ENCODE data around the gene KLHL3. TPM values are rescaled to one million over a fixed set of nuclear protein-coding genes. Genes with fewer than 3 reads are reported as not detected.

Gene KLHL3
- total RNA-seq, 2 experiments from 2014 or later, result 16.3 to 21.2 TPM

DNA sequence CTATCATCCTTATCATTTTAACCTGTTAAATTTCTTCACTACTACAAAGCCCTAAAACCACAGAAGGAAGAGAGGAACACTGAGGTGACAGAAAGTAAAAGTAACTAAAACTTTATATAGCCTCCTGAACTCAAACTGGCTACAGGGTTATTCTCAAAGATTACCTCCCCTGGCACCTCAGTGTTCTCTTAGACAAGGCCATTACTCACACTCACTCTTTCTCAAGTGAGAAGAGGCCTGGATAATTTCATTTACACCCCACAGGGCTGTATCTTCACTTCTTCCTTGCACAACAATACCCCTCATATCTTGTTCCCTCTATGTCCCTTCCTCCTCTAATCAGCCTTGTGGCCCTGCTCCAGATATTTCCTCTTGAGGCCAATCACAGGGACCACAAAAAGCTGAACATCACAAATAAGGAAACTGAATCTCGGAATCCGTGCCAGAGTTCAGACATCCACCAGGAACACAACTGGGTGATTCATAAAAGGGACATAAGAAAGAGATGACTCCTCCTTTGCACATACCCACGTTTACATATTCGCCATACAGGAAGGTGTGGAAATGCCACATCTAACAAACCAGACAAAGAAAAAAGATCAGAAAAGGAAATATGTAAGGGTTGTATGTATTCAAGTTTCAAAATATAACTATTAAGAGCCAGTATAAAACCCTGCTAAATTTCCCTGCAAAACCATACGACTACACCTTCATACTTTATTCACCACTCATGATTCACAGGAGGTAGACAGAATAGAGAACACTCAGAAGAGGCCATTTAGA is 1.7 kb upstream of the KLHL3 start:
- POLR2A ChIA-PET, result interaction anchor here (0.5 to 4.9 kb wide), 4 partner anchors 14 to 119 kb away, joined by 3 to 47 read pairs (median 12); partner anchors contain the start of gene HNRNPA0
- Mint-ChIP-seq H3K27me3 (no peaks in the 10 kb centered on the region), H3K4me1 (peaks cover 34% of the 10 kb centered on the region), H3K36me3 (peaks cover 10% of the 10 kb centered on the region), H3K9me3 (peaks cover 7% of the 10 kb centered on the region), H3K4me3 (no peak overlapping the region), H3K27ac (no peak overlapping the region)
- DNase-seq (peak; percentile 30), ATAC-seq (ENCODE audit: low read depth) (peak; percentile 37)

DNA sequence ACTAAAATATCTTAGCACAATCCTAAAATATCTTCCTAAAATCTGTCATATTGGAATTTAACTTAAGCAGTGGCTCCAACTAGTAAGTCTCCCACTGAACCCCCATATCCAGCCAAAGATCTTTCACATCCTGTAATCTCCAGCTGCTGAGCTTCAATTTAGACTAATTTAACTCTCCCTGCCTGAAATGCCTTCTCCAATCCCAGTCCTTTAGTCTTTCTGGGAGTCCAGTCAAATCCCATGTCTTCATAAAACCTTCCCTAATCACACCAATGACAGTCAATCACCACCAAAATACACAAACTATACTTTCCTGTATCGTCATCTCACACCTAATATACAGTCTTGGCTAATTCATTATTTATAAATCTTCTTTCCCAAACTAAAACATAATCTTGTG is 607 bp upstream of the KLHL3 start:
- no peak overlapping the region for H3K4me3 Mint-ChIP-seq
- DNase-seq, result no peak
- ATAC-seq (ENCODE audit: low read depth), result no peak
- H3K36me3 Mint-ChIP-seq, result peaks cover 12% of the 10 kb centered on the region
- POLR2A ChIA-PET, result interaction anchor here (0.7 to 4.9 kb wide), 6 partner anchors 15 to 617 kb away, joined by 3 to 47 read pairs (median 7); partner anchors contain the start of gene HNRNPA0
- H3K9me3 Mint-ChIP-seq, result peaks cover 7% of the 10 kb centered on the region
- H3K4me1 Mint-ChIP-seq, result peaks cover 38% of the 10 kb centered on the region
- H3K27me3 Mint-ChIP-seq, result no peaks in the 10 kb centered on the region
- no peak overlapping the region for H3K27ac Mint-ChIP-seq

DNA sequence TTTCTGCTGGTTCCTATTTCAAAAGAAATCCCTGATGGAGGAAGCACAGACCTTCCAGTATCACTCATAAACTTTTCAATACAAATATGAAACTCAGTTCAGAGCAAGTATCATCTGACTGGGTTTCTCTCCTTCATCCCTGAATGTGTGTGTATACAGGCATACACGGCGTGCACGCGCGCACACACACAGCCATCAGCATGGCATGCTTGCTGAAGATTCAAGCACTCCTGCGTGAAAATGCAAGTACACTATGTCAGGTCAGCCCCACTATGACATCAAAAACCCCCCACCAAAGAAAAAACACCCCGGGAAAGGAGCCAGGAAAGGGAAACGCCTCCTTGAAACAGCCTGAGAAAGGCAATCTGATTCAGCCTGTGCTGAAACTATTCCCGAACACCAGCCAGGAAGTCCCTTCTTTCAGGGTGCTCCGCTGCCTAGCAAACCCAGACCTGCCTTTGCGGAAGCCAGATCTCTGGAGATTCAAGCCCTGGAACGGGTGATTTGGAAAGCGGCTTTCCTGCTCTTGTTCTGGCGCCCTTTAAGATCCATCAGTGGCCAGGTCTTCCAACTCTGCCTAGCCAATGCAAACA is 831 bp downstream of the KLHL3 start:
- Mint-ChIP-seq H3K27me3 (no peaks in the 10 kb centered on the region), H3K4me3 (no peak overlapping the region), H3K36me3 (peaks cover 12% of the 10 kb centered on the region), H3K27ac (no peak overlapping the region), H3K9me3 (peaks cover 7% of the 10 kb centered on the region), H3K4me1 (peaks cover 43% of the 10 kb centered on the region)
- peak; percentile 17 for ATAC-seq (ENCODE audit: low read depth)
- POLR2A ChIA-PET, result interaction anchor here (0.5 to 4.9 kb wide), 6 partner anchors 19 to 618 kb away, joined by 3 to 47 read pairs (median 5); partner anchors contain the start of gene HNRNPA0
- no peak for DNase-seq

DNA sequence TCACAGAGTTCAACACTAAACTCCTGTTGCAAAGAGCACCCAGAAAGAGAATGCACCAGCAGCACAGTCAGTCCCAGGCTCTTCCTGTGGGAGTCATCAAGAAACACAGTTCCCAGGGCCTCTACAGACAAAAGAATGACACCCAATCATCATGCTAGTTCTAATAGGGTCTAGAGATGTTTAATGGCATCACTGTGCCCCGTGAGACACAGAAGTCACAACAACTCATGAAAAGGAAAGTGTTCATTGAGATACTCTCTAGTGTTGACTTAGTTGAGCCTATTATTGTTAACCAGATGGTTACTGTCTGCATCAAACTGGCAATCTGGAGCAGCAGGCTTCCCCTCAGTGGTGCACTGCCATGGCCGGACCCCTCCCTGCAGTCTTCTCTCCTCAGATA is 1.6 kb downstream of the KLHL3 start:
- peaks cover 36% of the 10 kb centered on the region for H3K4me1 Mint-ChIP-seq
- ATAC-seq (ENCODE audit: low read depth), result peak; percentile 5
- H3K36me3 Mint-ChIP-seq, result peaks cover 9% of the 10 kb centered on the region
- POLR2A ChIA-PET, result interaction anchor here (1.2 to 4.9 kb wide), 5 partner anchors 19 to 68 kb away, joined by 4 to 47 read pairs (median 6); partner anchors contain the start of gene HNRNPA0
- H3K9me3 Mint-ChIP-seq, result peaks cover 4% of the 10 kb centered on the region
- no peaks in the 10 kb centered on the region for H3K27me3 Mint-ChIP-seq
- no peak overlapping the region for H3K27ac Mint-ChIP-seq
- H3K4me3 Mint-ChIP-seq, result no peak overlapping the region
- no peak for DNase-seq

DNA sequence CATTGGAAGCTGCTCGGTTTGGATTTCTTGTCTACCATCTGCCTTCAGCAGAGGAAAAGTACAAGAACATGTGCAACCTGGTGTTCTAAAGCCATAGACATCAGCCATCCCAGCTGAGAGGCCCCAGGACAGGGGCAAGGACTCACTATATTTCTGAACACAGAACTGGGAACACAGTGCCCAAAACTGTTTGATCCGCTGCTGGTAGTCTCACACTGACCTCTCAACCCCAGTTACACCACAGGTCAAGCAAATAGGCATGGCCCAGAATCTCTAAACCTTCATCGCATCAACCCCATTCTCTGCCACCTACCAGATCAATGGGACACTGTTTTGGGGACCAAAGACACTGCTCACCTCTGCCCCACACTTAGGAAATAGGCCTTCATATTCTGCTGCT is 2.0 kb downstream of the KLHL3 start:
- H3K9me3 Mint-ChIP-seq, result peaks cover 3% of the 10 kb centered on the region
- H3K4me3 Mint-ChIP-seq, result peak overlapping the region; percentile 6
- ATAC-seq (ENCODE audit: low read depth), result no peak
- POLR2A ChIA-PET, result interaction anchor here (1.2 to 2.2 kb wide), 3 partner anchors 19 to 67 kb away, joined by 4 to 6 read pairs (median 4); no protein-coding TSS in a partner anchor
- DNase-seq, result no peak
- peaks cover 7% of the 10 kb centered on the region for H3K36me3 Mint-ChIP-seq
- peaks cover 34% of the 10 kb centered on the region for H3K4me1 Mint-ChIP-seq
- H3K27me3 Mint-ChIP-seq, result no peaks in the 10 kb centered on the region
- H3K27ac Mint-ChIP-seq, result no peak overlapping the region

DNA sequence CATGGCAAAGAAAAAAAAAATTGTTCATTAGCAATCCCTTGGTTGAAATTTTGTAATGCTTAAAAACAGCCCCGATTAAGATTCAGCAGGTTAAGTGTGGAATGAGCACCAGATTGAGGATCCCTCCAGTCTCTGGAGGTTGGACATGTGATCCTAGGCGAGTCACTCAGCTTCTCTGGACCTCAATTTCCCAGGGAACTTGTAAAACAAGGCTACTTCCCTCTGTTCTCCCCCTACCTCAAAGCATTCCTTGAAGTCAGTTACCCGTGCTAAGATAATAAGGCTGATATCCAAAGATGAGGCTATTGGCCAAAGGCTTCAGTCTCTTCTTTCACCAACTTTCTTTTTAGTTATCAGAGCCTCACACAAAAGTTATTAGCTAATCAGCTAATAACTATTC is 2.9 kb downstream of the KLHL3 start:
- POLR2A ChIA-PET, result interaction anchor here (1.2 to 1.3 kb wide), 2 partner anchors 20 to 36 kb away, joined by 4 read pairs; no protein-coding TSS in a partner anchor
- Mint-ChIP-seq H3K9me3 (peaks cover 2% of the 10 kb centered on the region), H3K4me1 (peaks cover 32% of the 10 kb centered on the region), H3K4me3 (no peak overlapping the region), H3K36me3 (peaks cover 6% of the 10 kb centered on the region), H3K27me3 (no peaks in the 10 kb centered on the region), H3K27ac (no peak overlapping the region)
- DNase-seq (no peak), ATAC-seq (ENCODE audit: low read depth) (no peak)

DNA sequence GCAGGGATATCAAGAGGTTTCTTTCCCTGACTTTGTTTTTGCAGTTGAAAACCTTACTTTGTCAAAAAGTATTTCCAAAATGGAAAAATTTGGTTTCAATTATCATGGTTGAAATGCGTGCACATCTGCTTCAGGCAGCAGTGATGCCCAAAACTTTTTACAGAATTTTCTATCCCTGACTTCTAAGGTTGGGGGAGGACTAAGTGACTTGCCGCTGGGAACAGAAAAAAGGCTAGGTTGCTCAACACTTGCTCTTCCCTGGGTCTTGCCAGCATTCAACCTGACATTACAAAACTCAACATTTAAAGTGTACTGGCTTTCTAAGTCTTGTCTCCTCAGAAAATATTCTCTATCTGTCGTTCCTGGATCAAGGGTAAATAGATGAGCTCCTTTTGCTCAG is 4.7 kb downstream of the KLHL3 start:
- POLR2A ChIA-PET, result no interaction called here

DNA sequence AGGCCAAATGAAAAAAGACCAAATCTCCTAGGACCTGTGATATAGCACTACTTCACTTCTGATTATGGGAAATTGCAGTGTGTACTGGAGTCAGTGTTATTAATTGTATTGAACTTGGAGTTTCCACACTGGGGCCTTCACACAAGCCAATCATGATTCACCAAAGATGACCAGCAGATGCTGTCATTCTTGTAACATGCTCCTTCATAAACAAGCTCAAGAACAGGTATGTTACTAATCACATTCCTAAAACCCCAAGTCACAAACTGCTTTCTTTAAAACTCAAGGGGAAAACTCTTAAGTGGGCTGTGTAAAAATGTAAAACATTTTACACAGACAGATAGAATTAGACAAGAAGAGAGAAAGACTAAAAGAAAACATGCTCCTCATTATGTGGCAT is 5.6 kb downstream of the KLHL3 start:
- POLR2A ChIA-PET, result no interaction called here
- no peaks in the 10 kb centered on the region for H3K9me3 Mint-ChIP-seq
- ATAC-seq (ENCODE audit: low read depth) (no peak), DNase-seq (no peak)
- H3K4me1 Mint-ChIP-seq, result peaks cover 26% of the 10 kb centered on the region
- H3K27ac Mint-ChIP-seq, result no peak overlapping the region
- no peaks in the 10 kb centered on the region for H3K27me3 Mint-ChIP-seq
- H3K4me3 Mint-ChIP-seq, result no peak overlapping the region
- peaks cover 3% of the 10 kb centered on the region for H3K36me3 Mint-ChIP-seq

More for the DNA sequence above, 4.7 kb downstream of the KLHL3 start:
- Mint-ChIP-seq H3K36me3 (peaks cover 3% of the 10 kb centered on the region), H3K4me1 (peaks cover 26% of the 10 kb centered on the region), H3K9me3 (no peaks in the 10 kb centered on the region), H3K27me3 (no peaks in the 10 kb centered on the region), H3K27ac (no peak overlapping the region), H3K4me3 (no peak overlapping the region)
- ATAC-seq (ENCODE audit: low read depth), result no peak
- DNase-seq, result no peak

DNA sequence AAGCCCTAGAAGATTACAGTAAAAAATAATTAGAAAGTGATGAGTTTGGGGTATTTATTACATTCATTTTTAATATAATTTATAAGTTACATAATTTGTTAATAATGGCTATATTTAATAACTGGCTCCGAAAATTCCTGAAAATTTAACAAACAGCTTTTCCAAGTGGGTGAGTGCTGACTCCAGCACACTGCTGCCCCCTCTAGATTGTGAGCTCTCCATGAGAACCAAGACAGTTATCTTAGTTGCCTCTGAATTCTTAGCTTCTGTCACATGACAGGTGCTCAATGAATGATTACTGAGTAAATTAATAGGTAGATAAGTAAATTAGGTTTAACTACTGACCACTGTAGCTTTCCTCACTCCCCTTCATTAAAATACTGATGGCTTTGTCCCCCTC is 7.8 kb downstream of the KLHL3 start:
- H3K4me1 Mint-ChIP-seq, result peaks cover 12% of the 10 kb centered on the region
- H3K36me3 Mint-ChIP-seq, result peaks cover 3% of the 10 kb centered on the region
- H3K27ac Mint-ChIP-seq, result no peak overlapping the region
- POLR2A ChIA-PET, result no interaction called here
- no peak for ATAC-seq (ENCODE audit: low read depth)
- no peak for DNase-seq
- no peak overlapping the region for H3K4me3 Mint-ChIP-seq
- H3K27me3 Mint-ChIP-seq, result no peaks in the 10 kb centered on the region
- H3K9me3 Mint-ChIP-seq, result no peaks in the 10 kb centered on the region

DNA sequence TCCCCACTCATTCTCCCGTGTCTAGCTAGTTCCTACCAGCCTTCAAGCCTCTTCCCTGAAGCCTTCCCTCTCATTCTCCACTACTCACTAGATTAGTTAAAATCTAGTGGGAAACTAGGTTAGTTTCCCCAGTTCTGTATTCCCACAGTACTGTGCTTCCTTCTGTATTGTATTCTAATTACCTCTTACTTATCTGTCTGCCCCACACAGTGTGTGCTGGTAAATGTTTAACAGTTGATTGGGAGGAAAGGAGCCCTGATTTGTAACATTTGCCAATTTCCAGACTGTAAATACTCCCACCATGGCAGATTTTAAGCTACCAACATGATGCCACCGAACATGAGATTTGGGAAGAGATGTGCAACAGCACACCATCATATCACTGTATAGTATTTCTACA is 8.3 kb downstream of the KLHL3 start:
- POLR2A ChIA-PET, result no interaction called here

DNA sequence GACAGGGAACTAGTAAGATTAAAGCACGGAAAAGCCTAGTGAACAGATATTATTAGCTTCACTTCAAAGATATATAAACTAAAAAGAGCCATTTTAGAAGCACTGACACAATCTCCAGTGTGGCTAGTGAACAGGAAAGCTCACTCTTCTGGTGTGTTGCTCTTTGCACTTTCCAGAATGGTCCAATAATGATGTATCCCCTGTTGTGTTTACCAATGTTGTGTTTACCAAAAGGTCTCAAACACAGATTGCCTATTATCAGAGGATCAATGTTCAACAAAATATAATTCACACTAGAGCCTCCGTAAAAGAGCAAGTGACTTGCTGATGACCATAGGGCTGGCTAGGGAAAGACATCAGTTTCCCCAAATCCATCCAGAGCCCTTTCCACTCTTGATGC is 11.6 kb downstream of the KLHL3 start:
- ATAC-seq (ENCODE audit: low read depth) (no peak), DNase-seq (no peak)
- Mint-ChIP-seq H3K36me3 (peaks cover 15% of the 10 kb centered on the region), H3K9me3 (no peaks in the 10 kb centered on the region), H3K4me3 (no peak overlapping the region), H3K4me1 (peaks cover 5% of the 10 kb centered on the region), H3K27me3 (no peaks in the 10 kb centered on the region), H3K27ac (no peak overlapping the region)
- POLR2A ChIA-PET, result no interaction called here

More for the DNA sequence above, 8.3 kb downstream of the KLHL3 start:
- H3K27ac Mint-ChIP-seq, result no peak overlapping the region
- H3K27me3 Mint-ChIP-seq, result no peaks in the 10 kb centered on the region
- no peak for DNase-seq
- no peak for ATAC-seq (ENCODE audit: low read depth)
- peaks cover 10% of the 10 kb centered on the region for H3K4me1 Mint-ChIP-seq
- no peak overlapping the region for H3K4me3 Mint-ChIP-seq
- H3K9me3 Mint-ChIP-seq, result no peaks in the 10 kb centered on the region
- H3K36me3 Mint-ChIP-seq, result peaks cover 3% of the 10 kb centered on the region

DNA sequence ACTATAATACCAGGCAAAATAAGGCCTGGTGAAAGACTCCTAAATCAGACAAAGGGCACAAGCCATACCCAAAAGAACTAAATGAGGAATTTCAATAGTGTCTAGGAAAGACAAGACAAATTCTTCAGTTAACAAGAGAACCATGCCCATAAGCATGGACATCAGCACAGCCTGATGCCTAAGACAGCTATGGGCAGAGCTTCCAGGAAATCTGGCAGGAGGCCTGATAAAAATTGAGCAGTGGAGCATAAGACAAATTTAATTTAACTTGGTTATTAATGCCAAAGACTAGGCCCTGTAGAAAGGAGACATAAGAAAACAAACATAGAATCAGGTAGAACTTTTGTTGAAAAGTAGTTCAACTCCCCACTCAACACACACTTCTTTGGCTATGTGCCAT is 17.3 kb downstream of the KLHL3 start:
- Mint-ChIP-seq H3K9me3 (peaks cover 2% of the 10 kb centered on the region), H3K4me3 (no peak overlapping the region), H3K27ac (no peak overlapping the region), H3K27me3 (no peaks in the 10 kb centered on the region), H3K4me1 (peaks cover 6% of the 10 kb centered on the region), H3K36me3 (peaks cover 37% of the 10 kb centered on the region)
- no peak for ATAC-seq (ENCODE audit: low read depth)
- POLR2A ChIA-PET, result no interaction called here
- no peak for DNase-seq

DNA sequence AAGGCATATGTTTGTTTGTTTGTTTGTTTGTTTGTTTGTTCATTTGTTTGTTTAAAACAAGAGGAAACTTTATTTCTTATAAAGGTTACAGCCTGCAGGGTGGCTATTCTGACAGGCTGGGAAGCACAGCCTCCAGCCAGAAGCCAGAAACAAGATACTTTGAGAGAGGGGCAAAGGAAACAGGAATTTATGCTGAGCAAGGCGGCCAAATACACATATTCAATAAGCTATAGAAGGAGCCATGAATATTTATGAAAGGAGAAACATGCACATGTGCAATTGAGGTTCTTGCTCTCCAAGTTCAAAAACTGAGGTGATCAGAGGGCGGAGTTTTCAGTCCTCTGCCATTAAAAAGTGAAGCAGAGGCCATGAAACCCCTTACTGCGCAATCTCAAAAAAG is 19.6 kb downstream of the KLHL3 start:
- Mint-ChIP-seq H3K27ac (no peak overlapping the region), H3K9me3 (peaks cover 5% of the 10 kb centered on the region)
- POLR2A ChIA-PET, result no interaction called here

DNA sequence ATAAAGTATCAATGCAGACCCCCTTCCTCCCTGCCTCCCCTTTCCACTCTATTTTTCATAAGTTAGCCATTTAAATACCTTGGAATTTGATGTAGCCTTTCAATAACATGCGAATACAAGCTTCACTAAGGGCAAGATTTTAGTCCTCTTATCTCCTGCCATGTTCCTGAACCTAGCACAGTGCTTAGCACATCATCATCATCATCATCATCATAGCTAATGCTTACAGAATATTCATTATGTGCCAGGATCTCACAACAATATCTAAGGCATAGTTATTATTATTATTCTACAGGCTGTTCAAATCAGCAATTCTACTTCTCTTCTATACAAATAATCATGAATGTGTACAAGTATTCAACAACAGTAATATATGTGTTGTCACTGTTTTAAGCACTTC is 20.4 kb downstream of the KLHL3 start:
- peaks cover 48% of the 10 kb centered on the region for H3K36me3 Mint-ChIP-seq
- peaks cover 7% of the 10 kb centered on the region for H3K9me3 Mint-ChIP-seq
- H3K4me3 Mint-ChIP-seq, result no peak overlapping the region
- H3K27ac Mint-ChIP-seq, result no peak overlapping the region
- no peak for DNase-seq
- no peaks in the 10 kb centered on the region for H3K27me3 Mint-ChIP-seq
- peaks cover 1% of the 10 kb centered on the region for H3K4me1 Mint-ChIP-seq
- ATAC-seq (ENCODE audit: low read depth), result no peak
- POLR2A ChIA-PET, result no interaction called here

More for the DNA sequence above, 19.6 kb downstream of the KLHL3 start:
- Mint-ChIP-seq H3K36me3 (peaks cover 48% of the 10 kb centered on the region), H3K27me3 (no peaks in the 10 kb centered on the region), H3K4me1 (peaks cover 6% of the 10 kb centered on the region), H3K4me3 (no peak overlapping the region)
- ATAC-seq (ENCODE audit: low read depth), result no peak
- no peak for DNase-seq
